Fibroblast of skin of scalp (primary cell): ENCODE results near the gene OR6S1.
"Not testable (repeated sequence)": the region's sequence is repeated elsewhere in the genome, so short reads cannot be mapped to it uniquely, and the experiment has no call there.

Experiments used
- DNase-seq: peaks from one replicate; pipeline ENCODE4 v3.0.0-alpha.2; 2013

The OR6S1 gene

GRCh38 chr14:20630340-20631022 lies 11.0 kb downstream of the OR6S1 start:
- peak; percentile 62 for DNase-seq

GRCh38 chr14:20628063-20628854 lies 13.2 kb downstream of the OR6S1 start:
- DNase-seq = no peak

GRCh38 chr14:20627346-20628027 lies 14.0 kb downstream of the OR6S1 start:
- DNase-seq = no peak

- DNase-seq = no peak
Observed at GRCh38 chr14:20626274-20626673, 15.2 kb downstream of the OR6S1 start.

GRCh38 chr14:20624495-20625070 lies 16.9 kb downstream of the OR6S1 start:
- peak; percentile 63 for DNase-seq

GRCh38 chr14:20623798-20624197 lies 17.7 kb downstream of the OR6S1 start:
- no peak for DNase-seq

- no peak for DNase-seq
Observed at GRCh38 chr14:20622816-20623291, 18.6 kb downstream of the OR6S1 start.

- DNase-seq = no peak
Observed at GRCh38 chr14:20620798-20621478, 20.6 kb downstream of the OR6S1 start.

GRCh38 chr14:20619688-20620087 lies 21.8 kb downstream of the OR6S1 start:
- not testable (repeated sequence) for DNase-seq

- no peak for DNase-seq
Observed at GRCh38 chr14:20618271-20618749, 23.2 kb downstream of the OR6S1 start.

- no peak for DNase-seq
Observed at GRCh38 chr14:20617138-20618003, 24.1 kb downstream of the OR6S1 start.

- no peak for DNase-seq
Observed at GRCh38 chr14:20615996-20616395, 25.5 kb downstream of the OR6S1 start.

- no peak for DNase-seq
Observed at GRCh38 chr14:20614038-20614840, 27.3 kb downstream of the OR6S1 start.

GRCh38 chr14:20613094-20614037 lies 28.1 kb downstream of the OR6S1 start:
- DNase-seq = peak; percentile 99

- DNase-seq = no peak
Observed at GRCh38 chr14:20612403-20612802, 29.1 kb downstream of the OR6S1 start.

GRCh38 chr14:20611277-20611676 lies 30.2 kb downstream of the OR6S1 start:
- no peak for DNase-seq

- peak; percentile 86 for DNase-seq
Observed at GRCh38 chr14:20610002-20610765, 31.3 kb downstream of the OR6S1 start.
